ENCODE results near the gene TMEM121B.

DNA sequence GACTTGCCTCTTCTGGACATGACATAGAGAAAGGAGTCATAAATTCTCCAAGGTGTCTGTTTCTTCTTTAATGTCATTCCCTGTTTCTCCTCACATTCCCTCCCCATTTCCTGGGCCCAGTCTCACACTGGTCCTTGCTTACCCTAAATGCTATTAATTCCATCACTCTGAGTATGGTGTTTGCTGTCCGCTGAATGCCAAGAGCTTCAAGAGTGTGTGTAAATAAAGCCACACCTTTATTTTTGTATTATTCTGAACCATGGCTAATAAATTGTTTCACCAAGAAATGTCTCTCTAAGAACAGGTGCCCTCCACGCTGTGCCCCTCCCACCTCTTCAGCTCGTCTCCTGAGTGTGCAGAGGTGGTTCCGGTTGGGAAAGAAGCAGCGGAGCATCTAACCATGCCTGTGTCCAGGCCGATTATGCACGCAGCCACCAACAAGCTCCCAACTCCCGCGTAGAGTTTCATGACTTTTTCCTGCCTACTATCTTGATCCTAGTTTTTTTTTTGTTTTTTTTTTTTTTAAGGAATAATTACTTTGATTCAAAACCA, 8.6 kb downstream of the TMEM121B start:
- TF ChIP-seq EZH2 (IDR thresholded peaks at IDR 0.05; ENCODE audit: borderline replicate concordance, insufficient read depth, low read depth, low read length, poor library complexity, severe bottlenecking) (no peak), CTCF (IDR thresholded peaks at IDR 0.05) (no peak)
